GM21447 (cell line): ENCODE measurements around the gene RAMP1.
"Not testable (repeated sequence)": the region's sequence is repeated elsewhere in the genome, so short reads cannot be mapped to it uniquely, and the experiment has no call there.

ENCODE experiments used
- ATAC-seq: cut with Tn5 transposase; IDR thresholded peaks from one replicate; pipeline ENCODE4 v1.9.1; 2021; ENCODE audit not compliant: unreplicated experiment

Gene RAMP1

GRCh38 chr2:237859533-237860272 lies at the start of gene RAMP1:
TSS of gene RAMP1 (plus strand) at chr2:237859623. CDS start at chr2:237859676, 53 bp downstream.
- ATAC-seq = no peak

GRCh38 chr2:237815637-237816036 lies 43.8 kb upstream of the RAMP1 start:
- ATAC-seq = no peak

GRCh38 chr2:237816531-237816930 lies 42.9 kb upstream of the RAMP1 start:
- no peak for ATAC-seq

- no peak for ATAC-seq
Measured at GRCh38 chr2:237818066-237818473, 41.4 kb upstream of the RAMP1 start.

- ATAC-seq = no peak
Measured at GRCh38 chr2:237819231-237819630, 40.2 kb upstream of the RAMP1 start.

- no peak for ATAC-seq
Measured at GRCh38 chr2:237820421-237820820, 39.0 kb upstream of the RAMP1 start.

- ATAC-seq = no peak
Measured at GRCh38 chr2:237823544-237823943, 35.9 kb upstream of the RAMP1 start.

GRCh38 chr2:237824085-237824484 lies 35.3 kb upstream of the RAMP1 start:
- ATAC-seq = no peak

- ATAC-seq = no peak
Measured at GRCh38 chr2:237827421-237827987, 31.9 kb upstream of the RAMP1 start.

- ATAC-seq = no peak
Measured at GRCh38 chr2:237830522-237830921, 28.9 kb upstream of the RAMP1 start.

- ATAC-seq = no peak
Measured at GRCh38 chr2:237833546-237833945, 25.9 kb upstream of the RAMP1 start.

- ATAC-seq = no peak
Measured at GRCh38 chr2:237835372-237835771, 24.1 kb upstream of the RAMP1 start.

- no peak for ATAC-seq
Measured at GRCh38 chr2:237841051-237841450, 18.4 kb upstream of the RAMP1 start.

GRCh38 chr2:237848940-237849339 lies 10.5 kb upstream of the RAMP1 start:
- ATAC-seq = not testable (repeated sequence)

- ATAC-seq = no peak
Measured at GRCh38 chr2:237854295-237854694, 5.1 kb upstream of the RAMP1 start.

- ATAC-seq = no peak
Measured at GRCh38 chr2:237857791-237858190, 1.6 kb upstream of the RAMP1 start.

- no peak for ATAC-seq
Measured at GRCh38 chr2:237858294-237859081, 935 bp upstream of the RAMP1 start.

- ATAC-seq = no peak
Measured at GRCh38 chr2:237859082-237859433, 365 bp upstream of the RAMP1 start.

GRCh38 chr2:237860273-237860935 lies 981 bp downstream of the RAMP1 start:
- no peak for ATAC-seq

- no peak for ATAC-seq
Measured at GRCh38 chr2:237861875-237862527, 2.6 kb downstream of the RAMP1 start.

GRCh38 chr2:237862528-237862895 lies 3.1 kb downstream of the RAMP1 start:
- ATAC-seq = no peak
